Neural cell (in vitro differentiated cells): ENCODE data around the gene FOXI3.

ENCODE experiments used
- CTCF ChIP-seq: fragments of 450-650 bp; IDR thresholded peaks from 2 replicates; pipeline ENCODE4 v1.5.1; 2014; ENCODE audit warnings: antibody characterized with exemption, mild to moderate bottlenecking, moderate library complexity; ENCODE audit not compliant: poor library complexity, severe bottlenecking
- EP300 ChIP-seq: fragments of 450-650 bp; conservative IDR thresholded peaks from 2 replicates; pipeline ENCODE4 v1.6.1; 2014; ENCODE audit warnings: antibody characterized with exemption, mild to moderate bottlenecking, moderate library complexity; ENCODE audit not compliant: poor library complexity, severe bottlenecking
- EZH2 ChIP-seq: fragments of 200-600, 300-800 bp; shearing (Covaris generic), sonication (generic); IDR thresholded peaks from 2 replicates; pipeline ENCODE4 v1.6.1; 2014; ENCODE audit warnings: antibody characterized with exemption, low read length, borderline replicate concordance, mild to moderate bottlenecking; ENCODE audit not compliant: insufficient read depth, poor library complexity, severe bottlenecking
- MXI1 ChIP-seq: fragments of 450-650 bp; conservative IDR thresholded peaks from 2 replicates; pipeline ENCODE4 v1.6.1; 2014; ENCODE audit warnings: antibody characterized with exemption, mild to moderate bottlenecking; ENCODE audit not compliant: poor library complexity, severe bottlenecking
- POLR2AphosphoS5 ChIP-seq: IDR thresholded peaks from 2 replicates; pipeline ENCODE4 v1.6.1; 2012
- RAD21 ChIP-seq: fragments of 450-650 bp; conservative IDR thresholded peaks from 2 replicates; pipeline ENCODE4 v1.6.1; 2014; ENCODE audit warnings: antibody characterized with exemption, mild to moderate bottlenecking, moderate library complexity
- SMC3 ChIP-seq: fragments of 450-650 bp; conservative IDR thresholded peaks from 2 replicates; pipeline ENCODE4 v1.6.1; 2014; ENCODE audit warnings: antibody characterized with exemption, mild to moderate bottlenecking, moderate library complexity; ENCODE audit not compliant: poor library complexity

- TF ChIP-seq CTCF (no peak), EP300 (no peak), POLR2AphosphoS5 (no peak), RAD21 (no peak), EZH2 (no peak), MXI1 (no peak), SMC3 (no peak)
Measured at GRCh38 chr2:88489181-88489580, 36.7 kb upstream of the FOXI3 start.
